DOHH2 (cell line): Measurements from ENCODE around the gene SCAF1.

Experiments
- CTCF ChIP-seq: fragments of 200-600 bp; sonication (generic); IDR thresholded peaks from one replicate; pipeline ENCODE4 v1.5.1; 2014; ENCODE audit warnings: antibody characterized with exemption, mild to moderate bottlenecking, low read depth, low read length; ENCODE audit not compliant: poor library complexity, severe bottlenecking
- EZH2phosphoT487 ChIP-seq: fragments of 200-600 bp; sonication (generic); IDR thresholded peaks from 2 replicates; pipeline ENCODE4 v1.6.1; 2017; ENCODE audit warnings: borderline replicate concordance, mild to moderate bottlenecking, antibody characterized with exemption, low read length, moderate library complexity, mixed read lengths

- TF ChIP-seq CTCF, result no peak
- TF ChIP-seq EZH2phosphoT487, result no peak
Measured at GRCh38 chr19:49639401-49640112, 2.5 kb upstream of the SCAF1 start.
